ENCODE results near the gene NACC1.

The NACC1 gene

DNA sequence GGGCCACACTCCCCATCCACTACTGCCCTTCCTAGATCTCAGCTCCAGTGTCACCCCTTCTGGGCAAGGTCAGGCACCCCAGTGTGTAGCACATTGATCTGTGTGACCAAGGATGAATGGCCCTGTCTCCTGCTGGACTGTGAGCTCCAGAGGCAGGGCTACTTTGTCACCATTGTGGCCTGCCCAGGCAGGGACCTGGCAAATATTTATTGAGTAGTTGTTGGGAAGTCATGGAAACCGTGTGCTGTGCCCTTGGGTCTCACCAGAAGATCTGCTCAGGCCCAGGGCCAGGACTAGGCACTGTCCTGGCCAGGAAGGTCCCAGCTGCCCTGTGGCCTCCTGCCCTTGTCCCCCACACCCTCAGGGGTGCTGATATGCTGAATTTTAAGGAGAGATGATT lies 10.5 kb downstream of the NACC1 start:
- TF ChIP-seq, protein P1, sequence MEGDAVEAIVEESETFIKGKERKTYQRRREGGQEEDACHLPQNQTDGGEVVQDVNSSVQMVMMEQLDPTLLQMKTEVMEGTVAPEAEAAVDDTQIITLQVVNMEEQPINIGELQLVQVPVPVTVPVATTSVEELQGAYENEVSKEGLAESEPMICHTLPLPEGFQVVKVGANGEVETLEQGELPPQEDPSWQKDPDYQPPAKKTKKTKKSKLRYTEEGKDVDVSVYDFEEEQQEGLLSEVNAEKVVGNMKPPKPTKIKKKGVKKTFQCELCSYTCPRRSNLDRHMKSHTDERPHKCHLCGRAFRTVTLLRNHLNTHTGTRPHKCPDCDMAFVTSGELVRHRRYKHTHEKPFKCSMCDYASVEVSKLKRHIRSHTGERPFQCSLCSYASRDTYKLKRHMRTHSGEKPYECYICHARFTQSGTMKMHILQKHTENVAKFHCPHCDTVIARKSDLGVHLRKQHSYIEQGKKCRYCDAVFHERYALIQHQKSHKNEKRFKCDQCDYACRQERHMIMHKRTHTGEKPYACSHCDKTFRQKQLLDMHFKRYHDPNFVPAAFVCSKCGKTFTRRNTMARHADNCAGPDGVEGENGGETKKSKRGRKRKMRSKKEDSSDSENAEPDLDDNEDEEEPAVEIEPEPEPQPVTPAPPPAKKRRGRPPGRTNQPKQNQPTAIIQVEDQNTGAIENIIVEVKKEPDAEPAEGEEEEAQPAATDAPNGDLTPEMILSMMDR (IDR thresholded peaks at IDR 0.05; ENCODE audit: low read depth, low read length): no peak
- no peak for DNase-seq (ENCODE audit: low read depth in 2 of 2)
- H3K4me3 ChIP-seq (replicated peaks in 1 of 2; ENCODE audit: low read depth in 2 of 2, low read length in 2 of 2): no peak overlapping the region

DNA sequence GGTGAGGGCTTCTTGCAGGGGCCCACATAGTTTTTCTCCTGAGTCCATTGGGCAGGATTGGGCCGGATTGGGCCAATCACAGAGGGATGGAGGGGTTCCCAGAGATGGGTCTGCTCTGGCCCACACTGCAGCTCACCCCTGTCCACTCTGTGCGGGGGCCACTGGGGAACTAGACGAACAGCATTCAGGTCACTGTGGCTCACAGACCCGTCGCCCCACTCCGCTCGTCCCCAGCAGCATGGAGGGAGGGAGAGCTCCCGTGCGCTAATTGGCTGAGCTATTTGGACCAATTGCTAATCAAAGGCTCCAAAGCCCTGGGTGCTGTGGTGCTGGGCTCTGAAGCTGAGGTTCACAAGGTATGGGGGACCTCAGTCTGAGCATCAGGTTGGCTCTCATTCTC lies 11.3 kb downstream of the NACC1 start:
- no peak for DNase-seq (ENCODE audit: low read depth in 2 of 2)
- no peak overlapping the region for H3K4me3 ChIP-seq (replicated peaks in 1 of 2; ENCODE audit: low read depth in 2 of 2, low read length in 2 of 2)
- TF ChIP-seq, protein P1 (IDR thresholded peaks at IDR 0.05; ENCODE audit: low read depth, low read length): no peak

DNA sequence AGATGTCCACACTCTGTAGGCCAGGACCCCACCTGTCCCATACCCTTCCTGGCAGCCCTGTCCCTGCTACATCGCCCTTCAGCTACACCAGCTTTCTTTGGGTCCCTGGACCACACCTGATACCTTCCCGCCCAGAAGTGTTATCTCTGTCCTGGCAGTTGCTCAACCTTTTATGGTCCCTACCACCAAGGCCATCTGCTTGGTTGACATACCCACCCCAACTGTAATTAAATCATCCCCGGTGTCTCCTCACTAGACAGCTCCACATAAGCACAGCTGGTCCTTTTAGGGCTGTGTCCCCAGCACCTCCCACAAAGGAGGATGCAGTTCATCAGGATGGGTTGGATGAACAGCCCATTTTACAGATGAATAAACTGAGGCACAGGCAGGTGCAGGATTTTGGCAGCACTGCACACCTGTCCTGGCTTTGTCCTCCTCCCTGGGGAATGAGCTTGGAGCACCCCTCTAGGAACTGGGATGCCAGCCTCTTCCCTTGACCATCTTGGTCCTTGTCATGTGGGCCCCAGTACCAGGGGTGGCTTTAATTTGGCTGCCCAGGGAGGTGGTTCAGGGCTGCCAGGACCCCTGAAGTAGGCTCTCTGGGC lies 12.9 kb downstream of the NACC1 start:
- H3K4me3 ChIP-seq (replicated peaks in 1 of 2; ENCODE audit: low read depth in 2 of 2, low read length in 2 of 2): no peak overlapping the region
- TF ChIP-seq, protein P1 (IDR thresholded peaks at IDR 0.05; ENCODE audit: low read depth, low read length): no peak
- DNase-seq (ENCODE audit: low read depth in 2 of 2): no peak

DNA sequence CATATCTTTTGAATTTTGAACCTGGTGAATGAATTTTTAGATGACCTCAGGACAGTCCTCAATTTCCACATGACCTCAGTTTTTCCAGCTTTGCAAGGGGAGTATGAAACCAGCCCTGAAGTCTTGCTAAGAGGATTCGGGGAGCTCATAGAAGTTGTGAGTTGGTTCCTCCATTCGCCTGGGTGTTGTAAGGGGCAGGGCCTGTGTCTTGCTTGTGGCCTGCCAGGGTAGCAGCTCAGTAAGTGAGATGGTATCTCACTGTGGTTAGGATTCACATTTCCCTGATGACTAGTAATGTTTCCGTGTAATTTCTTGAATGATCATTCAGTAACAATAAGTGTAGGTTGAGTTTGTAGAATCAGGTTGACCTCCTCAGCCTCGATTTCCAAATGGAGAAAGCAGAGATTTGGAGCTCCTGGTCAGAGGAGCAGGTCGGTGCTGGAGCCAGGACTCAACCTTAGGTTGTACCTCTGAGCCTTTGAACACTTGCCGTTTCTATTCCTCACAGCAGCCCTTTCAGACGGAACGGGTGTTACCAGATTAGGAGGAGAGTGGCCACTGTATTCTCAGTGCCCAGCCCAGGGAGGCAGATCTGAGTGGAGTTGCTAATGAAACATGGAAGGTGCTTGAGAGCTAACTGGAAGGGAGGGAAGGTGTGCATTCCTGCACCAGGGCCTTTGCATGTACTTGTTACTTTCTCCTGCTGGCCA lies 14.6 kb downstream of the NACC1 start:
- DNase-seq (ENCODE audit: low read depth in 2 of 2): peak; percentile 36 to 70
- TF ChIP-seq, protein P1 (IDR thresholded peaks at IDR 0.05; ENCODE audit: low read depth, low read length): no peak
- H3K4me3 ChIP-seq (replicated peaks in 1 of 2; ENCODE audit: low read depth in 2 of 2, low read length in 2 of 2): no peak overlapping the region

DNA sequence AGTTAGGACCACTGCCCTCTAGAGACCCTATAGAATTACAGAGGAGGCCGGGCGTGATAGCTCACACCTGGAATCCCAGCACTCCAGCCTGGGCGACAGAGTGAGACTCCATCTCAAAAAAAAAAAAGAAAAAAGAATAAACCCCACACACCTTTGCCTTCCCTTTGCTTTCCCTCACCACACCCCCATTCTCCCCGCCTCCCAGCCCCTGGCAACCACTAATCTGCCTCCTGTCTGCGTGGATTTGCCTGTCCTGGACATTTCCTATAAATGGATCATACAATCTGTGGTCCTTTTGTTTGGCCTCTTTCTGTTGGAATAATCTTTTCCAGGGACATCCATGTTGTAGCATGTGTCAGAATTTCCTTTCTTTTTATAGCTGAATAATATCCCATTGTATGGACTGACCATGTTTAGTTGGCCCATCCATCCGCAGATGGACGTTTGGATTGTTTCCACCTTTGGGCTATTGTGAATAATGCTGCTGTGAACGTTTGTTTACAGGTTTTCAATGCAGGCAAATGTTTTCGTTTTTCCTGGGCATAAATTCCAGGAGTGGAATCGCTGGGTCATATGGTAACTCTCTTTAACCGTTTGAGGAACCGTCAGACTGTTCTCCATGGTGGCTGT lies 15.3 kb downstream of the NACC1 start:
- TF ChIP-seq, protein P1 (IDR thresholded peaks at IDR 0.05; ENCODE audit: low read depth, low read length): no peak
- no peak overlapping the region for H3K4me3 ChIP-seq (replicated peaks in 1 of 2; ENCODE audit: low read depth in 2 of 2, low read length in 2 of 2)
- no peak for DNase-seq (ENCODE audit: low read depth in 2 of 2)

DNA sequence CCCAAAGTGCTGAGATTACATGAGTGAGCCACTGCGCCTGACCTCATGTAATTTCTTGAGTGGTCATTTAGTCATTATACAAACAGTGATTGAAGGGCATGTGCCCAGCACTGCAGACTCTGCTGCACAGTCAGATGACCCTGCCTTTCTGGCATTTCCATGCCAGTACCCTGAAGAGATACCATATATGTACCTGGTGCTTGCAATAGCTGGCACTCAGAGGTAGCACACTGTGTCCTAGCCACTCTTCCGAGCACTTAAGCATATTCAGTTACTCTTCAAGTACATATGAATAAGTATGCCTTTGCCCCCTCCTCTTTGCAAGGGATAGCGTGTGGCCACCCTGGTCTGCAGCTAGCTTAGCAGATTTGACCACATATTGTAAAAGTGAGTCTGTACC lies 16.6 kb downstream of the NACC1 start:
- TF ChIP-seq, protein P1 (IDR thresholded peaks at IDR 0.05; ENCODE audit: low read depth, low read length): no peak

More for the DNA sequence above, 16.6 kb downstream of the NACC1 start:
- H3K4me3 ChIP-seq (replicated peaks in 1 of 2; ENCODE audit: low read depth in 2 of 2, low read length in 2 of 2): no peak overlapping the region
- no peak for DNase-seq (ENCODE audit: low read depth in 2 of 2)
